Measurements from ENCODE around the gene CSF3R.

- no peak for TF ChIP-seq CTCF (conservative IDR thresholded peaks at IDR 0.05 in 1 of 2, IDR thresholded peaks at IDR 0.05 in 1 of 2; ENCODE audit: extremely low read depth in 1 of 2, insufficient read depth in 1 of 2, low read depth in 1 of 2, low read length in 2 of 2)
- TF ChIP-seq EZH2 (IDR thresholded peaks at IDR 0.05; ENCODE audit: borderline replicate concordance, low read length), result no peak
Measured at GRCh38 chr1:36433102-36433501, 49.6 kb downstream of the CSF3R start.

Measured in mammary epithelial cell (primary cell).